ENCODE results near the gene TEAD1. TPM values are rescaled to one million over a fixed set of nuclear protein-coding genes. Genes with fewer than 3 reads are reported as not detected.
A peak's percentile ranks its signal among the peaks of the same experiment; 100 is the strongest.

TEAD1 gene
- total and polyA plus RNA-seq, 10 of the 15 experiments (the other 5 are each of a cell fraction or from before 2014, with no cell fraction given): 0.01 to 0.59 (median 0.04) TPM; not detected in 6

DNA sequence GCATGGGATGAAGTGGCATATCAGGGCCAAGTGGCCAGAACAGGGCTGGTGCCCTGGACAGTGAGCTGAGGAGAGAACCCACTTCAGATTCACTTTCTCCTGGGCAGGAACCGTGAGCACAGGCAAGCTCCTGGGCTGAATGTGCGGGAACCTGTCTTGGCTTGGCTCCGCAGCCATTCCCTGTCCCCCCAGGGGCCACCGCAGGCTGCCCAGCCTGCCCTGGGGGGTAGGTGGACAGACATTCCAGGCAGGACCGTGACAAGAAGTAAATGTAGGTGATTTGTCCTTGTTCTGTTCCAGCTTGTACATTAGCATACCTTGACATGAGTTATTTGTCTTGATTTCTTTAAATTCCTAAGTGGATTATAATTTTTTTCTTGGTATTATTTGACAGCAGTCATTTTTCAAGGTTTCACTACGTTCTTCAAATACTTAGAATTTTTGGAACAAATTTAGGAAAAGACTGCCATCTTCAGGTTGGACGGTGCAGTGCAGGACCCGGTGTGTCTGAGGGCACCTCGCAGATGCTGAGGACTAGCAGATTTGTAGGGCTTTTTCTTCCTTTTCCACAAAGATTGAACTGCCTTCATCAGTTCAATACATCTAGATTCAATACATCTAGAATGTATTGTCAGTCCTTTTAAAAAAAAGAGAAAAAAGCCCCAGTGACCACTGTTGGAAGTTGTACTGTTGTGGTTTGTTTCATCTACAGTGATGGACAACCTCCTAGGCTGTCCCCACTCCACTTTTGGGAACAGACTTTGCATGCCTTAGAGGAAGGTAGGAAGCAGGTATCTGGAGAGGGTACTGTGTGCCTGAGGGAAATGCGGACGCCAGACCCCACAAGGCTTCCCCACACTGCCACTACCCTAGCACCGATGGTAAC is 219.8 kb downstream of the TEAD1 start:
- H3K4me1 ChIP-seq (ENCODE audit: control insufficient read depth, insufficient read depth, low read length): no peaks in the 10 kb centered on the region
- no peak overlapping the region for H3K4me2 ChIP-seq (ENCODE audit: control insufficient read depth, insufficient read depth)
- no peaks in the 10 kb centered on the region; a peak in 2 of 4 replicates for H3K27me3 ChIP-seq (replicated peaks in 1 of 2; ENCODE audit: control insufficient read depth in 2 of 2, insufficient read depth in 2 of 2, low read length in 1 of 2)
- no peak overlapping the region for H3K9ac ChIP-seq (ENCODE audit: control insufficient read depth, insufficient read depth, low read length)
- TF ChIP-seq TARDBP (IDR thresholded peaks at IDR 0.05; ENCODE audit: borderline replicate concordance): no peak
- no peak for TF ChIP-seq POU2F2 (IDR thresholded peaks at IDR 0.05; ENCODE audit: borderline replicate concordance, low read depth, low read length)
- no peak for TF ChIP-seq ZNF274 (IDR thresholded peaks at IDR 0.05; ENCODE audit: insufficient read depth, insufficient read length)
- TF ChIP-seq, protein P1, sequence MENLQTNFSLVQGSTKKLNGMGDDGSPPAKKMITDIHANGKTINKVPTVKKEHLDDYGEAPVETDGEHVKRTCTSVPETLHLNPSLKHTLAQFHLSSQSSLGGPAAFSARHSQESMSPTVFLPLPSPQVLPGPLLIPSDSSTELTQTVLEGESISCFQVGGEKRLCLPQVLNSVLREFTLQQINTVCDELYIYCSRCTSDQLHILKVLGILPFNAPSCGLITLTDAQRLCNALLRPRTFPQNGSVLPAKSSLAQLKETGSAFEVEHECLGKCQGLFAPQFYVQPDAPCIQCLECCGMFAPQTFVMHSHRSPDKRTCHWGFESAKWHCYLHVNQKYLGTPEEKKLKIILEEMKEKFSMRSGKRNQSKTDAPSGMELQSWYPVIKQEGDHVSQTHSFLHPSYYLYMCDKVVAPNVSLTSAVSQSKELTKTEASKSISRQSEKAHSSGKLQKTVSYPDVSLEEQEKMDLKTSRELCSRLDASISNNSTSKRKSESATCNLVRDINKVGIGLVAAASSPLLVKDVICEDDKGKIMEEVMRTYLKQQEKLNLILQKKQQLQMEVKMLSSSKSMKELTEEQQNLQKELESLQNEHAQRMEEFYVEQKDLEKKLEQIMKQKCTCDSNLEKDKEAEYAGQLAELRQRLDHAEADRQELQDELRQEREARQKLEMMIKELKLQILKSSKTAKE (IDR thresholded peaks at IDR 0.05; ENCODE audit: low read depth, poor library complexity, severe bottlenecking): no peak
- peak; percentile 17; the same call in 1 of the 2 replicates for TF ChIP-seq SMC3 (IDR thresholded peaks at IDR 0.05; ENCODE audit: borderline replicate concordance, low read length)
- no peak for TF ChIP-seq CREB1 (IDR thresholded peaks at IDR 0.05; ENCODE audit: low read depth)
- no peak for TF ChIP-seq CEBPB (IDR thresholded peaks at IDR 0.05; ENCODE audit: borderline replicate concordance in 1 of 2, low read depth in 2 of 2, low read length in 2 of 2)
- TF ChIP-seq, protein P2, sequence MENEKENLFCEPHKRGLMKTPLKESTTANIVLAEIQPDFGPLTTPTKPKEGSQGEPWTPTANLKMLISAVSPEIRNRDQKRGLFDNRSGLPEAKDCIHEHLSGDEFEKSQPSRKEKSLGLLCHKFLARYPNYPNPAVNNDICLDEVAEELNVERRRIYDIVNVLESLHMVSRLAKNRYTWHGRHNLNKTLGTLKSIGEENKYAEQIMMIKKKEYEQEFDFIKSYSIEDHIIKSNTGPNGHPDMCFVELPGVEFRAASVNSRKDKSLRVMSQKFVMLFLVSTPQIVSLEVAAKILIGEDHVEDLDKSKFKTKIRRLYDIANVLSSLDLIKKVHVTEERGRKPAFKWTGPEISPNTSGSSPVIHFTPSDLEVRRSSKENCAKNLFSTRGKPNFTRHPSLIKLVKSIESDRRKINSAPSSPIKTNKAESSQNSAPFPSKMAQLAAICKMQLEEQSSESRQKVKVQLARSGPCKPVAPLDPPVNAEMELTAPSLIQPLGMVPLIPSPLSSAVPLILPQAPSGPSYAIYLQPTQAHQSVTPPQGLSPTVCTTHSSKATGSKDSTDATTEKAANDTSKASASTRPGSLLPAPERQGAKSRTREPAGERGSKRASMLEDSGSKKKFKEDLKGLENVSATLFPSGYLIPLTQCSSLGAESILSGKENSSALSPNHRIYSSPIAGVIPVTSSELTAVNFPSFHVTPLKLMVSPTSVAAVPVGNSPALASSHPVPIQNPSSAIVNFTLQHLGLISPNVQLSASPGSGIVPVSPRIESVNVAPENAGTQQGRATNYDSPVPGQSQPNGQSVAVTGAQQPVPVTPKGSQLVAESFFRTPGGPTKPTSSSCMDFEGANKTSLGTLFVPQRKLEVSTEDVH (IDR thresholded peaks at IDR 0.05; ENCODE audit: low read depth, partially characterized antibody): no peak
- TF ChIP-seq CHD2 (IDR thresholded peaks at IDR 0.05; ENCODE audit: borderline replicate concordance, low read depth, low read length): no peak
- TF ChIP-seq, protein P3, sequence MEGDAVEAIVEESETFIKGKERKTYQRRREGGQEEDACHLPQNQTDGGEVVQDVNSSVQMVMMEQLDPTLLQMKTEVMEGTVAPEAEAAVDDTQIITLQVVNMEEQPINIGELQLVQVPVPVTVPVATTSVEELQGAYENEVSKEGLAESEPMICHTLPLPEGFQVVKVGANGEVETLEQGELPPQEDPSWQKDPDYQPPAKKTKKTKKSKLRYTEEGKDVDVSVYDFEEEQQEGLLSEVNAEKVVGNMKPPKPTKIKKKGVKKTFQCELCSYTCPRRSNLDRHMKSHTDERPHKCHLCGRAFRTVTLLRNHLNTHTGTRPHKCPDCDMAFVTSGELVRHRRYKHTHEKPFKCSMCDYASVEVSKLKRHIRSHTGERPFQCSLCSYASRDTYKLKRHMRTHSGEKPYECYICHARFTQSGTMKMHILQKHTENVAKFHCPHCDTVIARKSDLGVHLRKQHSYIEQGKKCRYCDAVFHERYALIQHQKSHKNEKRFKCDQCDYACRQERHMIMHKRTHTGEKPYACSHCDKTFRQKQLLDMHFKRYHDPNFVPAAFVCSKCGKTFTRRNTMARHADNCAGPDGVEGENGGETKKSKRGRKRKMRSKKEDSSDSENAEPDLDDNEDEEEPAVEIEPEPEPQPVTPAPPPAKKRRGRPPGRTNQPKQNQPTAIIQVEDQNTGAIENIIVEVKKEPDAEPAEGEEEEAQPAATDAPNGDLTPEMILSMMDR (IDR thresholded peaks at IDR 0.05 in 2 of 3, conservative IDR thresholded peaks at IDR 0.05 in 1 of 3; ENCODE audit: control insufficient read depth in 2 of 3, extremely low read depth in 1 of 3, insufficient read depth in 1 of 3, low read depth in 3 of 3, low read length in 3 of 3): peak; percentile 51 to 70 (median 70)
- no peak for TF ChIP-seq POLR2AphosphoS5 (IDR thresholded peaks at IDR 0.05; ENCODE audit: low read length)
- peak; percentile 62 for TF ChIP-seq RAD21 (IDR thresholded peaks at IDR 0.05; ENCODE audit: insufficient read depth, low read depth, low read length)
- in situ Hi-C loops (cut with MboI): loop anchor here (10.0 kb wide), 1 partner anchor 479 kb away; no protein-coding TSS in a partner anchor
- DNase-seq (ENCODE audit: low read depth, low spot score) (no peak), FAIRE-seq (no peak), ATAC-seq (peak; percentile 80)
- ChIA-PET POLR2A (no interaction called here), SMC1A (ENCODE audit: uncharacterized antibody, unreplicated experiment) (interaction anchor here (0.9 kb wide), 1 partner anchor 288 kb away, joined by 3 read pairs; no protein-coding TSS in a partner anchor), CTCF (interaction anchor here (0.6 to 6.7 kb wide), 6 partner anchors 66 to 605 kb away, joined by 3 to 86 read pairs (median 3); no protein-coding TSS in a partner anchor), RAD21 (ENCODE audit: unreplicated experiment) (interaction anchor here (1.0 to 1.2 kb wide), 2 partner anchors 295 to 563 kb away, joined by 3 to 5 read pairs; no protein-coding TSS in a partner anchor)
- no TSS peak for BruUV-seq (replicated peaks)
- intact Hi-C loops (cut with micrococcal nuclease; ENCODE audit: unreplicated experiment): loop anchor here (1.0 to 5.0 kb wide), 5 partner anchors 295 to 847 kb away; no protein-coding TSS in a partner anchor
- WGBS (ENCODE audit: insufficient coverage, insufficient replicate concordance, low lambda C conversion rate, missing lambda C conversion rate): 27% methylated on average over 12 of the region's 12 CpGs
- no peaks in the 10 kb centered on the region for H3K36me3 ChIP-seq (ENCODE audit: control insufficient read depth in 2 of 2, insufficient read depth in 2 of 2, low read length in 1 of 2)
- no peaks in the 10 kb centered on the region for H4K20me1 ChIP-seq (ENCODE audit: control insufficient read depth, insufficient read depth)
- no peaks in the 10 kb centered on the region for H3K9me3 ChIP-seq (replicated peaks; ENCODE audit: control insufficient read depth, insufficient read depth, low read length)
- H3K27ac ChIP-seq (ENCODE audit: control insufficient read depth, insufficient read depth): no peak overlapping the region
- no peaks in the 10 kb centered on the region for H3K79me2 ChIP-seq (ENCODE audit: control insufficient read depth, insufficient read depth, low read length)
- no peak overlapping the region for H3K4me3 ChIP-seq
- no peak overlapping the region for H2AFZ ChIP-seq (ENCODE audit: control insufficient read depth, low read depth, low read length)
